Heart left ventricle (tissue), 16 donors: Measurements from ENCODE around the gene PPIL1. TPM values are rescaled to one million over a fixed set of nuclear protein-coding genes. Genes with fewer than 3 reads are reported as not detected.

ENCODE experiments used
- ATAC-seq, 4 donors: fragments of 200-7000 bp; cut with Tn5 transposase; one replicate each; pipeline ENCODE4 v1.9.1; 2020 to 2022; ENCODE audit warnings: moderate library complexity in 4 of 4, mild to moderate bottlenecking in 3 of 4, moderate number of reproducible peaks in 1 of 4
- DNase-seq, 5 donors: peaks; one replicate each; pipeline ENCODE4 v3.0.0-alpha.2; 2020
- H3K27ac ChIP-seq, 12 donors: fragments of 200-600 bp; sonication (generic) in 4 of 12; one replicate each; pipeline versions ENCODE4 v1.5.0 to v1.8.0; 2016 to 2022; ENCODE audit warnings: mild to moderate bottlenecking in 2 of 12
- H3K27me3 ChIP-seq, 9 donors: fragments of 200-600 bp; sonication (generic) in 2 of 9; one replicate each; pipeline versions ENCODE4 v1.5.1 to v1.8.0; 2016 to 2022; ENCODE audit warnings: mild to moderate bottlenecking in 3 of 9
- H3K36me3 ChIP-seq, 9 donors: fragments of 200-600 bp; sonication (generic) in 2 of 9; one replicate each; pipeline versions ENCODE4 v1.5.0 to v1.8.0; 2018 to 2022; ENCODE audit warnings: mild to moderate bottlenecking in 2 of 9
- H3K4me1 ChIP-seq, 12 donors: fragments of 200-600 bp; sonication (generic) in 4 of 12; one replicate each; pipeline versions ENCODE4 v1.5.0 to v1.8.0; 2016 to 2022; ENCODE audit warnings: mild to moderate bottlenecking in 3 of 12
- H3K4me3 ChIP-seq, 12 donors: fragments of 200-600 bp; sonication (generic) in 4 of 12; one replicate each; pipeline versions ENCODE4 v1.5.0 to v1.8.0; 2017 to 2022; ENCODE audit warnings: mild to moderate bottlenecking in 9 of 12, moderate library complexity in 4 of 12
- H3K9me3 ChIP-seq, 12 donors: fragments of 200-600 bp; sonication (generic) in 4 of 12; one replicate each; pipeline versions ENCODE4 v1.5.0 to v1.8.0; 2016 to 2022; ENCODE audit warnings: mild to moderate bottlenecking in 1 of 12
- CTCF ChIP-seq, 12 donors: fragments of 200-600 bp; sonication (generic) in 4 of 12; IDR thresholded peaks; one replicate each; pipeline versions ENCODE4 v1.5.0 to v1.8.0; 2018 to 2022; ENCODE audit warnings: antibody characterized with exemption in 12 of 12, mild to moderate bottlenecking in 5 of 12
- POLR2A ChIP-seq, 2 donors: fragments of 450-650 bp; IDR thresholded peaks; one replicate each; pipeline ENCODE4 v1.6.1; 2017; ENCODE audit warnings: antibody characterized with exemption in 2 of 2, mild to moderate bottlenecking in 2 of 2, moderate library complexity in 2 of 2
- WGBS, 4 donors: extraction: QIAGEN DNeasy Blood & Tissue Kit in 2 of 4; methylation state at CpG; one replicate each; pipeline versions ENCODE4 v1.1.5 to v1.1.7; 2013 to 2018; 5-methylcytosine and 5-hydroxymethylcytosine counted together
- intact Hi-C, 10 donors: fragments of 100-400 bp; cut with DNase I; formaldehyde crosslinking; loops; one replicate each; pipeline versions ENCODE4 v1.11.1 to v1.14.2; 2022
- polyA plus RNA-seq, 2 donors: library from polyadenylated mRNA; stranded (reverse); fragments of 200-250 nt; gene quantifications; one replicate each; pipeline ENCODE4 v1.2.3, GENCODE V29; 2013
- total RNA-seq, 9 donors: library from RNA; depleted of rRNA in 2 of 9; stranded (reverse); fragments of >200 nt in 2 of 9; fragmentation: NEBNext Ultra II Directional in 3 of 9; extraction: Animal tissue kit (Norgen Biotek cat#: 25700) in 3 of 9; gene quantifications; one replicate each; pipeline versions ENCODE4 v1.1.0 to v1.2.4, GENCODE V29; 2016 to 2023
- donor health status: ischemic (EF 13 %, LVEDD 7.1; RV severe dilation, severe dysfunction).
- donor health status: healthy with polysubstance abuse.
- donor health status: DM: no; HTN: yes; CAD: no.
- donor health status: DM: no; HTN: no; CAD: no.
- donor health status: ischemic (EF 25% LVEDD 6.9; RV normal size, moderate dysfunction).
- donor health status: ischemic (EF 25% LVEDD 5.7; RV mildly dilated, moderate dysfunction).
- donor health status: healthy.
- donor health status: DM: yes; HTN: yes; CAD: no.
- donor health status: ischemic (EF 35%, LVEDD 5.7; RV mildly dilated, moderate dysfunction).
- donor health status: nonischemic (EF 11% LVEDD 7.7; RV severe dilation, severe dysfunction).
- donor health status: DM: yes; HTN: yes; CAD: no.
- donor health status: PGD.
- donor health status: ischemic (EF 29% LVEDD 5.4; RV normal size, mild dysfunction).
- donor health status: nonischemic (EF 23%, LVEDD 6.1; RV moderate dilation, normal function).

The PPIL1 gene
- total and polyA plus RNA-seq, 11 donors: 30.9 to 69.3 (median 42.6) TPM

- H3K36me3 ChIP-seq: no peaks in the 10 kb centered on the region
- TF ChIP-seq CTCF (IDR thresholded peaks at IDR 0.05) (no peak), POLR2A (IDR thresholded peaks at IDR 0.05) (no peak)
- H3K4me1 ChIP-seq: peaks cover 0 to 10% (median 0%) of the 10 kb centered on the region in 12 donors
- ATAC-seq (no peak), DNase-seq (no peak)
- H3K27ac ChIP-seq: no peak overlapping the region
- intact Hi-C loops: loop anchor here in 1 of 10 donors (5.0 kb wide), 1 partner anchor 33 kb away; no protein-coding TSS in a partner anchor
- WGBS, 4 donors: 91 to 97% (median 94%) methylated on average over 6 of the region's 6 CpGs
- H3K4me3 ChIP-seq: no peak overlapping the region
- no peaks in the 10 kb centered on the region for H3K9me3 ChIP-seq
- no peaks in the 10 kb centered on the region for H3K27me3 ChIP-seq
These were observed 65.4 kb downstream of the PPIL1 start for GRCh38 chr6:36809156-36809555.

- DNase-seq (no peak), ATAC-seq (no peak)
- WGBS, 4 donors: 84 to 96% (median 92%) methylated on average over 5 of the region's 5 CpGs
- intact Hi-C loops: loop anchor here in 1 of 10 donors (5.0 kb wide), 1 partner anchor 34 kb away; no protein-coding TSS in a partner anchor
- TF ChIP-seq POLR2A (IDR thresholded peaks at IDR 0.05) (no peak), CTCF (IDR thresholded peaks at IDR 0.05) (no peak)
- H3K27me3 ChIP-seq: no peaks in the 10 kb centered on the region
- H3K36me3 ChIP-seq: no peaks in the 10 kb centered on the region
- no peak overlapping the region for H3K27ac ChIP-seq
- H3K4me1 ChIP-seq: peaks cover 0 to 10% (median 0%) of the 10 kb centered on the region in 12 donors
- H3K4me3 ChIP-seq: no peak overlapping the region
- H3K9me3 ChIP-seq: no peaks in the 10 kb centered on the region
These were observed 66.0 kb downstream of the PPIL1 start for GRCh38 chr6:36808634-36809033.

- WGBS, 4 donors: 95 to 97% (median 96%) methylated on average over 7 of the region's 7 CpGs
- Histone ChIP-seq H3K9me3 (no peaks in the 10 kb centered on the region), H3K27ac (no peak overlapping the region), H3K36me3 (no peaks in the 10 kb centered on the region), H3K4me3 (no peak overlapping the region), H3K4me1 (peaks cover 0 to 10% (median 0%) of the 10 kb centered on the region in 12 donors), H3K27me3 (no peaks in the 10 kb centered on the region)
- DNase-seq (peak in 1 of 5 donors; percentile 13), ATAC-seq (no peak)
- intact Hi-C loops: loop anchor here in 1 of 10 donors (5.0 kb wide), 1 partner anchor 35 kb away; no protein-coding TSS in a partner anchor
- no peak for TF ChIP-seq POLR2A (IDR thresholded peaks at IDR 0.05)
- TF ChIP-seq CTCF (IDR thresholded peaks at IDR 0.05): no peak
These were observed 66.9 kb downstream of the PPIL1 start for GRCh38 chr6:36807750-36808149.

- intact Hi-C loops: loop anchor here in 1 of 10 donors (5.0 kb wide), 1 partner anchor 35 kb away; no protein-coding TSS in a partner anchor
- Histone ChIP-seq H3K4me3 (no peak overlapping the region), H3K9me3 (no peaks in the 10 kb centered on the region), H3K27ac (no peak overlapping the region), H3K36me3 (no peaks in the 10 kb centered on the region), H3K4me1 (peaks cover 0 to 10% (median 0%) of the 10 kb centered on the region in 12 donors), H3K27me3 (no peaks in the 10 kb centered on the region)
- DNase-seq (peak in 1 of 5 donors; percentile 3), ATAC-seq (no peak)
- TF ChIP-seq CTCF (IDR thresholded peaks at IDR 0.05) (no peak), POLR2A (IDR thresholded peaks at IDR 0.05) (no peak)
- WGBS, 4 donors: 81 to 91% (median 84%) methylated on average over 5 of the region's 5 CpGs
These were observed 67.5 kb downstream of the PPIL1 start for GRCh38 chr6:36807143-36807542.
